Measurements from ENCODE around the gene TBATA.

Gene TBATA

DNA sequence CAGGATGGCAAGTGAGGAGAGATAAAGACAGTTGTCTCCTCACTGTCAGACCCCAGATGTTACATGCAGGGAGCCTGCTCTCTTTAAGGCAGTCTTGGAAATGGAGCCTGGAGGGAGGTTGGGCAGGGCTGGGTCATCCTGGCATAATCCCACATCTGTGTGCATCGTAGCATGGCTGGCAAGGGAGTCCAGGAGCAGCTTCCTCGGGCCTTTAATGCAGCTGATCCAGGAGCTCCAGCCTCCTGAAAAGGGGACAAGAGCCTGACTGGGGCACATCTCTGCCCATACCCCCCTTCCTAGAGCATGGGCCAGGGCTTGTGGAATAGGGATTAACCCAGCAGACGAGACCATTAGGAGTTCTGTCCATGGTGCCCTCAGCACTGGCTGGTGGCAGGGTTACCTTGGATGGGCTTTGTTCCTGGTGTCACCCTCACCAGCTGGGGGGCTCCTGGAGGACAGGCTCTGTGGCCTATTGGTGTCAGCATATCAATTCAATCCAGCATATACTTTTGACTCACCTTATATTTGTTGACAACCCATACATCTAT is 34.9 kb downstream of the TBATA start:
- Histone ChIP-seq H2BK5ac (ENCODE audit: low read depth, low read length, poor library complexity) (no peak overlapping the region), H3K27ac (ENCODE audit: low read depth, low read length) (no peak overlapping the region), H2AK5ac (ENCODE audit: low read length) (no peak overlapping the region), H3K9ac (ENCODE audit: low read length) (no peak overlapping the region), H3K4ac (ENCODE audit: low read depth, low read length) (no peak overlapping the region), H3K23ac (ENCODE audit: low read length) (no peak overlapping the region), H3K27me3 (ENCODE audit: insufficient read depth, low read length) (no peaks in the 10 kb centered on the region), H2AFZ (ENCODE audit: insufficient read depth, low read length, poor library complexity) (no peak overlapping the region), H3K4me1 (ENCODE audit: control insufficient read depth in 1 of 2, insufficient read depth in 2 of 2, low read length in 2 of 2) (peaks cover 3 to 6% of the 10 kb centered on the region in 2 experiments), H3K4me2 (ENCODE audit: low read length) (no peak overlapping the region), H3K36me3 (ENCODE audit: control insufficient read depth in 1 of 2, insufficient read depth in 2 of 2, low read length in 2 of 2) (no peaks in the 10 kb centered on the region), H3K79me1 (ENCODE audit: low read length) (no peaks in the 10 kb centered on the region), H3K14ac (ENCODE audit: low read length) (no peak overlapping the region), H2BK120ac (ENCODE audit: insufficient read depth, low read length, poor library complexity) (no peak overlapping the region), H3K18ac (ENCODE audit: low read length) (no peak overlapping the region), H4K12ac (ENCODE audit: low read depth, low read length) (no peak overlapping the region), H3K79me2 (ENCODE audit: control insufficient read depth, insufficient read depth, low read length, poor library complexity) (no peaks in the 10 kb centered on the region), H4K8ac (ENCODE audit: low read depth, low read length) (no peak overlapping the region), H3K9me3 (ENCODE audit: insufficient read depth, low read depth, low read length) (no peaks in the 10 kb centered on the region), H3K4me3 (ENCODE audit: low read depth, low read length) (no peak overlapping the region), H2BK12ac (ENCODE audit: low read length) (no peak overlapping the region), H4K91ac (ENCODE audit: low read depth, low read length) (no peak overlapping the region)
- DNase-seq: no peak
- no CpG with 5 or more reads among the region's 3 CpGs for WGBS (ENCODE audit: extremely low coverage, insufficient coverage, insufficient read length)

DNA sequence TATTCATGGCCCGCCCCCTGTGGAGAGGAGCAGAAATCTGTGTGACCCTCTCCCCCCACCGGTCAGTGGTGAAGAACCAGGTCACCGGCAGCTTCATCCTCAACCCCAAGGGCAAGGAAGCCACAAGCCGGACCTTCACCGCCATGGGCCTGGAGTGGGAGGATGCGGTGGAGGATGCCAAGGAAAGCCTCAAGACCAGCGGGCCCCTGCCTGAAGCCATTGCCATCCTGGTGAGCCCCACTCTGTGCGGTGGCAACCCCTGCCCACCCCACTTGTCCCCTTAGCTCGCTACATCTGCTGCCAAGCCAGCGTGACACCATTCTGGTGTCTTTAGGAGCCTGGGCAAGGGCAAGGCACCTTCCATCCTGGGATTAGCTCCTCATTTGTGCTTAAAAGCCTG is 35.4 kb downstream of the TBATA start:
- Histone ChIP-seq H3K4me2 (ENCODE audit: low read length) (no peak overlapping the region), H2BK12ac (ENCODE audit: low read length) (no peak overlapping the region), H3K9me3 (ENCODE audit: insufficient read depth, low read depth, low read length) (no peaks in the 10 kb centered on the region), H3K79me1 (ENCODE audit: low read length) (no peaks in the 10 kb centered on the region), H4K91ac (ENCODE audit: low read depth, low read length) (no peak overlapping the region), H4K8ac (ENCODE audit: low read depth, low read length) (no peak overlapping the region), H4K12ac (ENCODE audit: low read depth, low read length) (no peak overlapping the region), H2BK5ac (ENCODE audit: low read depth, low read length, poor library complexity) (no peak overlapping the region), H3K4ac (ENCODE audit: low read depth, low read length) (no peak overlapping the region), H3K27ac (ENCODE audit: low read depth, low read length) (no peak overlapping the region), H3K4me3 (ENCODE audit: low read depth, low read length) (no peak overlapping the region), H3K14ac (ENCODE audit: low read length) (no peak overlapping the region), H3K18ac (ENCODE audit: low read length) (no peak overlapping the region), H3K23ac (ENCODE audit: low read length) (no peak overlapping the region), H2AFZ (ENCODE audit: insufficient read depth, low read length, poor library complexity) (no peak overlapping the region), H3K36me3 (ENCODE audit: control insufficient read depth in 1 of 2, insufficient read depth in 2 of 2, low read length in 2 of 2) (no peaks in the 10 kb centered on the region), H3K9ac (ENCODE audit: low read length) (no peak overlapping the region), H3K27me3 (ENCODE audit: insufficient read depth, low read length) (no peaks in the 10 kb centered on the region), H2BK120ac (ENCODE audit: insufficient read depth, low read length, poor library complexity) (no peak overlapping the region), H2AK5ac (ENCODE audit: low read length) (no peak overlapping the region), H3K79me2 (ENCODE audit: control insufficient read depth, insufficient read depth, low read length, poor library complexity) (no peaks in the 10 kb centered on the region), H3K4me1 (ENCODE audit: control insufficient read depth in 1 of 2, insufficient read depth in 2 of 2, low read length in 2 of 2) (peaks cover 3 to 6% of the 10 kb centered on the region in 2 experiments)
- no peak for DNase-seq
- WGBS (ENCODE audit: extremely low coverage, insufficient coverage, insufficient read length): no CpG with 5 or more reads among the region's 10 CpGs

DNA sequence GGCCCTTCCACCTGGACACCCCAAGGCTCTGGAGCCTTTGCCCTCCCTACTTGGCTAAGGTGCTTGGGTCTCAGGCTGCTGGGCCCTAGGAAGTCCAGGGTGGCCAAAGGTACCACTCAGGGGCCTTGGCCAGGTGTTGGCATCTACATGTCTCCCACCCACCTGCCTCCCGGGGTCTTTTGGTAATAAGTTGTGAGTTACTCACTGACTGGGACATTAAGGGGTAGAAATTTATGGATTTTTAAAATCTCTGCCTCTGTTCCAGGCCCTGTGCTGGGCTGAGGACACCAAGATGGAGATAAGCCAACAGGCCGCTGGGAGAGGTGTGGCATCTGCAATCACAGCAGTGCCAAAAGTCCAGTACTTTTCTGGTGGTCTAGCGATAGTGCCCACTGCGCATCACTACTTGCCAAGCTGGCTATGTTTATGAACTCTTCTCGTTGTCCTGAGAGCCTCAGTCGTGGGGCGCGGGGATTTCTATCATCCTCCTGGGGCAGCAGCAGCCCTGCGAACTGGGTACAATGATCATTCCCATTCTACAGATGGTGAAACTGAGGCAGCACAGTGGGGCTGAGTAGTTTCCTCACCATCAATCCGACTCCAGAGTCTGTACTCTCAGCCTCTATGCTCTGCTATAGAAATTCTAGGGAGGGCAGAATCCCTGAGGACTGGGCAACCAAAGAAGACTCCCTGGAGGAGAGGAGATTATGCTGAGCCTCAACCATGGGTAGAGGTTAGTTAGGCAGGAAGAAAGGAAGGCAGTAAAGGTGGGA is 36.2 kb downstream of the TBATA start:
- H2BK5ac ChIP-seq (ENCODE audit: low read depth, low read length, poor library complexity): no peak overlapping the region
- WGBS (ENCODE audit: extremely low coverage, insufficient coverage, insufficient read length): no CpG with 5 or more reads among the region's 10 CpGs
- no peak overlapping the region for H2AFZ ChIP-seq (ENCODE audit: insufficient read depth, low read length, poor library complexity)
- H3K79me2 ChIP-seq (ENCODE audit: control insufficient read depth, insufficient read depth, low read length, poor library complexity): no peaks in the 10 kb centered on the region
- H3K9ac ChIP-seq (ENCODE audit: low read length): no peak overlapping the region
- H3K4ac ChIP-seq (ENCODE audit: low read depth, low read length): no peak overlapping the region
- H2BK120ac ChIP-seq (ENCODE audit: insufficient read depth, low read length, poor library complexity): no peak overlapping the region
- H3K79me1 ChIP-seq (ENCODE audit: low read length): no peaks in the 10 kb centered on the region
- no peak overlapping the region for H2AK5ac ChIP-seq (ENCODE audit: low read length)
- no peaks in the 10 kb centered on the region for H3K27me3 ChIP-seq (ENCODE audit: insufficient read depth, low read length)
- no peak overlapping the region for H3K14ac ChIP-seq (ENCODE audit: low read length)
- H3K4me1 ChIP-seq (ENCODE audit: control insufficient read depth in 1 of 2, insufficient read depth in 2 of 2, low read length in 2 of 2): peaks cover 0 to under 1% of the 10 kb centered on the region in 2 experiments
- H3K36me3 ChIP-seq (ENCODE audit: control insufficient read depth in 1 of 2, insufficient read depth in 2 of 2, low read length in 2 of 2): no peaks in the 10 kb centered on the region
- no peak overlapping the region for H3K4me2 ChIP-seq (ENCODE audit: low read length)
- H3K18ac ChIP-seq (ENCODE audit: low read length): no peak overlapping the region
- no peak overlapping the region for H3K27ac ChIP-seq (ENCODE audit: low read depth, low read length)
- no peak overlapping the region for H4K12ac ChIP-seq (ENCODE audit: low read depth, low read length)
- H3K4me3 ChIP-seq (ENCODE audit: low read depth, low read length): no peak overlapping the region
- no peaks in the 10 kb centered on the region for H3K9me3 ChIP-seq (ENCODE audit: insufficient read depth, low read depth, low read length)
- no peak overlapping the region for H3K23ac ChIP-seq (ENCODE audit: low read length)
- no peak overlapping the region for H2BK12ac ChIP-seq (ENCODE audit: low read length)
- H4K8ac ChIP-seq (ENCODE audit: low read depth, low read length): no peak overlapping the region
- H4K91ac ChIP-seq (ENCODE audit: low read depth, low read length): no peak overlapping the region
- no peak for DNase-seq

DNA sequence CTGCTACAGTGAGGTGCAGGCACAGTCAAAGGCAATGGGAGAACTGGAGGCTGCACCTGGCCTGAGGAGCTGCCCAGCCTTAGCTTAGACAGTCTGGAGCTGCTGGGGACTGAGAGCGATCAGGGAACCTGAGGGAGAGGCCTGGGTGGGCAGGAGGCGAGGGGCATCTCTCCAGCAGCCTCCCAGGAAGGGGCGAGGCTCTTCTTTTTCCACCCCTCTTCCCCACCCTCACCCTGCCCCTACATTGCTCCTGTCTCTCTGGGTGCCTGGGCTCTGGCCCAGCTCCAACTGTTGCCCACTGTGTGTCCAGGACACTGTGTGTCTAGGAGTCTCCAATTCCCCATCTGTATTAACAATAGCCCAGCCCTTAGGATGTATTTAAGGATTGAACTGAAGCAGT is 36.9 kb downstream of the TBATA start:
- Histone ChIP-seq H3K79me2 (ENCODE audit: control insufficient read depth, insufficient read depth, low read length, poor library complexity) (no peaks in the 10 kb centered on the region), H2BK12ac (ENCODE audit: low read length) (no peak overlapping the region), H3K4me3 (ENCODE audit: low read depth, low read length) (no peak overlapping the region), H3K14ac (ENCODE audit: low read length) (no peak overlapping the region), H2AFZ (ENCODE audit: insufficient read depth, low read length, poor library complexity) (no peak overlapping the region), H4K8ac (ENCODE audit: low read depth, low read length) (no peak overlapping the region), H3K9ac (ENCODE audit: low read length) (no peak overlapping the region), H3K27ac (ENCODE audit: low read depth, low read length) (no peak overlapping the region), H3K4me2 (ENCODE audit: low read length) (no peak overlapping the region), H4K12ac (ENCODE audit: low read depth, low read length) (no peak overlapping the region), H3K4ac (ENCODE audit: low read depth, low read length) (no peak overlapping the region), H3K23ac (ENCODE audit: low read length) (no peak overlapping the region), H2BK5ac (ENCODE audit: low read depth, low read length, poor library complexity) (no peak overlapping the region), H4K91ac (ENCODE audit: low read depth, low read length) (no peak overlapping the region), H3K79me1 (ENCODE audit: low read length) (no peaks in the 10 kb centered on the region), H2AK5ac (ENCODE audit: low read length) (no peak overlapping the region), H3K27me3 (ENCODE audit: insufficient read depth, low read length) (no peaks in the 10 kb centered on the region), H2BK120ac (ENCODE audit: insufficient read depth, low read length, poor library complexity) (no peak overlapping the region), H3K36me3 (ENCODE audit: control insufficient read depth in 1 of 2, insufficient read depth in 2 of 2, low read length in 2 of 2) (no peaks in the 10 kb centered on the region), H3K18ac (ENCODE audit: low read length) (no peak overlapping the region), H3K9me3 (ENCODE audit: insufficient read depth, low read depth, low read length) (no peaks in the 10 kb centered on the region), H3K4me1 (ENCODE audit: control insufficient read depth in 1 of 2, insufficient read depth in 2 of 2, low read length in 2 of 2) (no peaks in the 10 kb centered on the region)
- DNase-seq: no peak
- no CpG with 5 or more reads among the region's 3 CpGs for WGBS (ENCODE audit: extremely low coverage, insufficient coverage, insufficient read length)

Data from trophoblast cell (in vitro differentiated cells and primary cell).